ENCODE results near the gene UROD.
"Not testable (repeated sequence)": the region's sequence is repeated elsewhere in the genome, so short reads cannot be mapped to it uniquely, and the experiment has no call there.

The UROD gene

DNA sequence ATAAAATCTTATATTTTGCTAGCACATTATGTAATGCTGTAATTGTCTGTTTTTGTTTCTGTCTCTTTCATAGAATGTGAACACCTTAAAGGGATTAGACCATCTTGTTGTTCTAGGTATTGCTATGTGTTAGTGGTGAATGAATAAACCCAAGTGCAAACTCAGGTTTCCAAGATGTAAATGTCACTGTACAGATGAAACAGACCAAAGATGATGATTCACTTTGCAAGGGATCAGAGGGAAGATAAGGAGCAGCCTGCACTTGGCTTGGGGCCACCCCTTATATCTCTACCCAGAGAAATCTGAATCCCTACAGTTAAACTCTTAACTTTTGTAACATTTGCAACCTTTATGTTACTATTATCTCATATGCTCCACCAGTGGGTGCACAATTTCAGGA is 25.4 kb downstream of the UROD start:
- DNase-seq: no peak

DNA sequence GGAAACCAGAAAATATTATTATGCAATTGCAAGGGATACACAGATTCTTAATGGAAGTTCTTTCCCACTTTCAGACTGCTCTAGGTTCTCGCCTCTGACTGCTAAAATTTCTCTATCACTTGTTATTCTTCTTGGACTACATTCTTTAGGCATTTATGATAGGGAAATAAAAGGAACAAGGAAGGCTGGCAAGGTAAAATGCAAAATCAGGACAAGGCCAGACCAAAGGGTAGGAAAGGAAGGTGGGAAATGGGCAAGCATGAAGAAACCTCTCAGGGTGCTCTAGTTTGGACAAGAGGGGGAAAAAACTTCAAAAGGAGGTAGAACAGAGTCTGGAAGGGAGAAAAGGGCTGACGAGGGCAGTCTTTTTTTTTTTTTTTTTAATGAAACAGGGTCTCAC is 26.2 kb downstream of the UROD start:
- no peak for DNase-seq

DNA sequence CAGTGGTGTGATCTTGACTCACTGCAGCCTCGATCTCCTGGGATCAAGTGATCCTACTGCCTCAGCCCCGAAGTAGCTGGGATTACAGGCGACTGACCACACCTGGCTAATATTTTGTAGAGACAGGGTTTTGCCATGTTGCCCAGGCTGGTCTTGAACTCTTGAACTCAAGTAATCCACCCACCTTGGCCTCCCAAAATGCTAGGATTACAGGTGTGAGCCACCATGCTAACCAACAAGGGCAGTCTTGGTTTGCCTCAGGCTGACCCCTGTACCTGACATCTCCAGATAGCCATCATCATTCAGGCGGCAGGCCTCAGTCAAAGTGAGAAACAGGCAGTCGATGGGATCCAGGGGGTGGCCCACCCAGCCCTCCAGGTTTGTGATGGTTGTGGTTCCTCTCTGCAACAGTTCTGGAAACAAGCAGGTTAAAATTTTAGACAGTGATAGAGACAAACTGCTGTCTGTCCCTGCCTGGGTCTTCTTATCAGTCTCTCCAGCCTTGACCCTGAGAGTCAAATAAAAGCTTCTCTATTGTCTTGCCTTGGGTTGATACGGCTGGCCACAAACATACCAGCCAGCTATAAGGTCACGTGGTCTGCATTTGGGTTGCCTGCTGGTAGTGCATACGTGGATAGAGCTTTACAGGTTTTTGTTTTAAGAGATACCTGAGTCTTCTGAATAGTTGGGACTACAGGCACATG is 26.8 kb downstream of the UROD start:
- no peak for DNase-seq

DNA sequence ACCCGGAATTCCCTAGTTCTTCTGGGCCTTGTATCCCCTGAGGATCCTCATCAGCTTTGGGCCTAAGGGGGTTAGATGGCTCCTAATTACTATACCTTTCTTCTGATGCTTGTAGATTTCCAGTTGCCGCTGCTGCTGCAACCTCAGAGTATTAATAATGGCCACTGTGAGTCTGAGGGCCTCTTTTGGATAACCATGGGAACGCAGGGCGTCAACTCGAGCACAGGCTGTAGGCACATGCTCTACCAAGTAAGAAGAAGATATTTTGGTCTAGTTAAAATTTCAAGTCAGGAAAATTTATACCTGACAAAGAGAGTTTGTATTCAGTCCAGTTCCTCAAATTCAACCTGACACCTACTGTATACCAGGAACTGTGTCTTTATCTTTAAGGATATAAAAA is 28.2 kb downstream of the UROD start:
- no peak for DNase-seq

DNA sequence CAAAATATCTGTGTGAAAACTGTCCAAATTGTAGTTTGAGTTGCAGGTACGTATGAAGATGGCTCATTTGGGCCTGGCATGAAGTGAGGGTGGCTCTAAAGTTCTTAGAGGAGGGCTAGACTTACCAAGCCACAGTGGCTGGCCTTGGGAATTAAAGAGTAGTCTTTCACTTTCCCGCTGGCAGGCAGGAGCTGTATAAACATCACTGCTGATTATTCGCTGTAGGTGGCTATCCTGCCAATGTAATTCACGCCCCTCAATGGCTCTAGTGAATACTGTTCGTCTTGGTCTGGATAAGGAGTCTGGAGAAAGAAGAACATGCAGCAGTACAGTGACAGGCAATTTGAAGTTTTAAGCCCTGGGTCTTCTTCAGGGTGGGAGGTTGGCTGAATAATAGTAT is 31.0 kb downstream of the UROD start:
- DNase-seq: no peak

DNA sequence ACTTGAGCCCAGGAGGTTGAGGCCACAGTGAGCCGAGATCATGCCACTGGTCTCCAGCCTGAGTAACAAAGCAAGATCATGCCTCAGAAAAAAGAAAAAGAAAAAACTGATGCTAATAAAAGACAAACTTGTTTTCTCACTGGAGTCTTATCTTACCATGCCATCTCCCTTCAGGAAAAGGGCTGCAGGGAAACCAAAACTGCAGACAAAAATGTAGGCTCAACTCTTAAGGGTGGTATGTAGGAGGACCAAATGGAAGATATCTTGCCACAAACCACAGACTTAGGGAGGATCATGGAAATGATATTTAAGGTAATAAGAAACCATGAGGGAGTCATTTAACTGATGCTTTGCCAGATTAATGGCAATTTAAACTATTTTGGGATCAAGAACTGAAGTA is 32.9 kb downstream of the UROD start:
- no peak for DNase-seq

DNA sequence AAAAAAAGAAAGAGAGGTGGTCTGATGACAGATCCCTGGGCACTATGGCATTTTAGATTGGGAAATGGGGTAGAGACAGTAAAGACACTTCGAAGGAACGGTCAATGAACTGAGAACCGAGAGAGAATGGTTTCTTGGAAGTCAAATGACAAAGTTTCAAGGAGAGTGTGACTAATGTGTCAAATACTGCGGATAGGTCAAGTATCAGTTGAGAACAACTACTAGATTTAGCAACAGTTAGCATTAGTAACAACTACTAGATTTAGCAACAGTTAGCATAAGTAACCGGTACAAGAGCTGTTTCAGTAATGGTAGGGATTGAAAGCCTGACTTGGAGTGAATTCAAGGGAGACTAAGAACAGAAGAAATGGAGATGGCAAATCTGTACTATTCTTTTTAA is 35.0 kb downstream of the UROD start:
- no peak for DNase-seq

DNA sequence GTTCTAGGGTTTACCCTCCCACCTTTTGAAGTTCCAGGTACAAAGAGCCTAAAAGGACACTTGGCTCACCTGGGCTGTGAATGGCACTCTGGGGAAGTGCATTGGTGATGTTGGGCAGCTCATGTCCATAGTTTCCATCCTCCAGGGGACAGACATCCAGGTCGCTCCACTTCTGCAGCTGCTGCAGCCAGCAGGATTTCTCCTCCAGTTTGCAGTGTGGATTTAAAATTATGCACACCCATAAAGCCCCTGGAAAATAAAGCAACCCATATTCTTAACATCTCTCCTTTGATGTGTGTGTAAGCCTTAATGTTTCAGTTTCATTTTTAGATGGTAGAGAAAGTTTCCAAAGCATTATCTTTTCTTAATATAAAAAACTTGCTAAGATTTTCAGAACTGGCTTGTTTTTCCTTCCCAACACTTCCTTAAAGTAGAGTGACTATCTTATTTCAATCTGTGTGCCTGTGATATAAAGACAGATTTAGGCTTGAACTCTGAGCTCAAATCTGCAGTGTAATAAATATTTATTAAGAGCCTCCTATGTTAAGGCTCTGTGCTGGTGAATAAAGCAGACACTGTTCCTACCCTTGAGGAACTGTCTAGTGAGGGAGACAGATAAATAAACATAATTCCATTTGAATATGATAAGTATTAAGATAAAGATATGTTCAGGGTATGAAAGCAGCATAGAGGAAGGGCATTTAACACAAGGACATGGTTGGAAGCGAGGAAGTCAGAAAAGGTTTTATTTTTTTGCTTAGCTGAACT is 39.1 kb downstream of the UROD start:
- no peak for DNase-seq

DNA sequence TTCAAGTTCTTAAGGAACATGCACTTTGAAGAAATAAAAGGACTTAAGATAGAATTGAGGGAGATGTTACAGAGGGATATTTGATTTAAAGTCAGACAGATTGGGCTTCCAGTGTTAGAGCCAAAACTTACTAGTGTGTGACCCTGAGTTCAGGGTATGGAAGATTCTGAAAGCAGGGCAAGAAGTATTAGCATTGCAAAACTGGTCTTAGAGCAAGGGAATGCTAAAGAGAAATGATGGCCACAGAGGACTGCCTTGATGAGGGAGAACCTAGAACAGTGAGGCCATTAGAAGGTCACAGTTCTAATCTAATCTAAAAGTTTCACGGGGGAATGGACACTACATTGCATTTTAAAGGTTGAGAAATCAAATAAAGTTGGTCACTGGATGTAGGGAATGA is 45.5 kb downstream of the UROD start:
- DNase-seq: no peak

DNA sequence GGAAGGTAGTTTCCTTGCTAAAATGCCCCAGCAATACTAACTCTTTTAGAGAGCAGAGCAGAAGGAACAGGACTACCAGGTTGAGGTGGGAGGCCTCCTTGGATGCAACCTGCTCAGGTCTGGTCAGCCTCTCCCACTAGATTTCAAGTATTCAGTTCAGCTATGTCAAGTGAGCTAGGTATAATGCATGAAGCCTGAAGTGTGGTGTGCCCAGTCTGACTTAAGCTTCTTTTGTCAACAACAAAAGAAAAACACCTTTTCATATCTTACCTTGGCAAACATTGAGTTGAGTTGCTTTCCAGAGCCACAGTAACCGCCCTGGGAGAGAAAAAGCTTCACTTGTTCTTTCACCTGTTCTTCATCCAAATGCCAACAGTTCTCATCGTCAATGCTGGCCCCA is 47.8 kb downstream of the UROD start:
- no peak for DNase-seq

DNA sequence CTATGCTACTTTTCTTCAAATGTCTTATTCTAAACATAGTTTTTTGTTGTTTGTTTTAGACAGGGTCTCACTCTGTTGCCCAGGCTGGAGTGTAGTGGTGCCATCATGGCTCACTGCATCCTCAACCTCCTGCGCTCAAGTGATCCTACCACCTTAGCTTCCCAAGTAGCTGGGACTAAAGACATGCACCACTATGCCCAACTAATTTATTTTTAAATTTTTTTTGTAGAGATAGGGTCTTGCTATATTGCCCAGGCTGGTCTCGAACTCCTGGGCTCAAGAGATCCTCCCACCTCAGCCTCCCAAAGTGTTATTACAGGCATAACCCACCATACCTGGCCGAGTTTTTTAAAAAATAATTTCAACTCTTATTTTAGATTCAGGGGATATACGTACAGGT is 50.4 kb downstream of the UROD start:
- DNase-seq: not testable (repeated sequence)

DNA sequence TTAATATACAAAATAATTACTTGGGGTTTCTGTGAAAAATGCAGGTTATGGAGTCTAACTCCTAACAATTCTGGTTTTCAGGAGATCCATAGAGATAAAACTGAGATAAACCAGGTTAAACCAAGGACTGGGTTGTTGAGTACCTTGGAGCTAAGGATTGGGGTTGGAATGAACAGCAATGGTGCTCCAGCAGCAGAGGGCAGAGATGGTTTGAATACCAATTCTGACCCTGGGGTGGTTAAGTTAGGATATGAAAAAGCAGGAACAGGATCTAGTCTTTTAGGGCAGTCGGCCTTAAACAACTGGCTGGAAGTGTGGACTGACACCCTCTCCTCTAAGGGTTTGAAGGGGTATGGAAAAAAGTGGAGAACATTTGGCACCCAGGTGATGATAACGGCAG is 53.0 kb downstream of the UROD start:
- DNase-seq: no peak

Data from right kidney (tissue), 1 donor.